Cardiac muscle cell (in vitro differentiated cells and primary cell): ENCODE data around the gene NOX3. TPM values are rescaled to one million over a fixed set of nuclear protein-coding genes. Genes with fewer than 3 reads are reported as not detected.

Experiments
- DNase-seq, 2 donors: peaks; one replicate each; pipeline versions ENCODE4 v3.0.0 to v3.0.0-alpha.2; 2010 to 2017; ENCODE audit warnings: low read depth in 1 of 2, low spot score in 1 of 2
- H3K27ac ChIP-seq: fragments of 200-600 bp; sonication (generic); 2 replicates; pipeline ENCODE4 v1.5.1; 2016
- H3K27me3 ChIP-seq: fragments of 200-600 bp; sonication (generic); 2 replicates; pipeline ENCODE4 v1.6.0; 2016; ENCODE audit warnings: control low read depth
- H3K36me3 ChIP-seq: fragments of 200-600 bp; sonication (generic); 2 replicates; pipeline ENCODE4 v1.5.1; 2016; ENCODE audit warnings: control low read depth
- H3K4me1 ChIP-seq: fragments of 200-600 bp; sonication (generic); 2 replicates; pipeline ENCODE4 v1.8.1; 2017; ENCODE audit warnings: low read depth, mild to moderate bottlenecking, mixed run types
- H3K4me3 ChIP-seq: fragments of 200-600 bp; sonication (generic); 2 replicates; pipeline ENCODE4 v1.5.1; 2016; ENCODE audit warnings: mild to moderate bottlenecking
- H3K9me3 ChIP-seq: fragments of 200-600 bp; sonication (generic); 2 replicates; pipeline ENCODE4 v1.5.1; 2017; ENCODE audit warnings: low read depth, mild to moderate bottlenecking, control low read depth
- polyA plus RNA-seq: library from polyadenylated mRNA; unstranded; fragments of >200 nt; fragmentation: Nextera tagmentation; extraction: Ambion mirVana; gene quantifications from 2 replicates; pipeline ENCODE4 v1.2.1, GENCODE V29; 2016
- total RNA-seq: library from RNA; depleted of rRNA; stranded (reverse); fragments of >200 nt; gene quantifications from 2 replicates; pipeline ENCODE4 v1.2.3, GENCODE V29; 2016
- TF ChIP-seq, protein P1 (sequence below): IDR thresholded peaks from 2 replicates; pipeline ENCODE4 v1.5.1; 2012; ENCODE audit warnings: low read depth, mild to moderate bottlenecking, low read length

NOX3 gene
- total and polyA plus RNA-seq, 2 experiments from 2014 or later, result not detected

DNA sequence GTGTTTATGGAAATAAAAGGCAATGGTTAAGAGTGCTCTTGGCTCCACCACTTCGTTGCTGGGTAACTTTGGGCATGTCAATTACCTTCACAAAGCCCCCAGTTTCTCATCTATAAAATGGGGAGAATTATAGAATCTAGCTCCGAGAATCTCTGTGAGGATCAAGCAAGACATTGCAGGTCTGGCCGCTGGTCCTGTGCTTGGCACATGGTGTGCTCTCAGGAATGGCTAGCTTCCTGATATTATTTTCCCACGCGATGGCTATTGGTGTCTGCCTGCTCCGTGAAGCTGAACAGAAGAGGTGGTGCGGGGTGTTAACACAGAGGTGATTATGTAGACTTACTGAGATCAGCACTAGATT is 57.0 kb downstream of the NOX3 start:
- H3K27ac ChIP-seq, result no peak overlapping the region
- H3K27me3 ChIP-seq, result no peaks in the 10 kb centered on the region
- TF ChIP-seq, protein P1, sequence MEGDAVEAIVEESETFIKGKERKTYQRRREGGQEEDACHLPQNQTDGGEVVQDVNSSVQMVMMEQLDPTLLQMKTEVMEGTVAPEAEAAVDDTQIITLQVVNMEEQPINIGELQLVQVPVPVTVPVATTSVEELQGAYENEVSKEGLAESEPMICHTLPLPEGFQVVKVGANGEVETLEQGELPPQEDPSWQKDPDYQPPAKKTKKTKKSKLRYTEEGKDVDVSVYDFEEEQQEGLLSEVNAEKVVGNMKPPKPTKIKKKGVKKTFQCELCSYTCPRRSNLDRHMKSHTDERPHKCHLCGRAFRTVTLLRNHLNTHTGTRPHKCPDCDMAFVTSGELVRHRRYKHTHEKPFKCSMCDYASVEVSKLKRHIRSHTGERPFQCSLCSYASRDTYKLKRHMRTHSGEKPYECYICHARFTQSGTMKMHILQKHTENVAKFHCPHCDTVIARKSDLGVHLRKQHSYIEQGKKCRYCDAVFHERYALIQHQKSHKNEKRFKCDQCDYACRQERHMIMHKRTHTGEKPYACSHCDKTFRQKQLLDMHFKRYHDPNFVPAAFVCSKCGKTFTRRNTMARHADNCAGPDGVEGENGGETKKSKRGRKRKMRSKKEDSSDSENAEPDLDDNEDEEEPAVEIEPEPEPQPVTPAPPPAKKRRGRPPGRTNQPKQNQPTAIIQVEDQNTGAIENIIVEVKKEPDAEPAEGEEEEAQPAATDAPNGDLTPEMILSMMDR, result no peak
- no peaks in the 10 kb centered on the region for H3K4me1 ChIP-seq
- H3K9me3 ChIP-seq, result no peaks in the 10 kb centered on the region
- no peaks in the 10 kb centered on the region for H3K36me3 ChIP-seq
- H3K4me3 ChIP-seq, result no peak overlapping the region
- DNase-seq, result no peak

DNA sequence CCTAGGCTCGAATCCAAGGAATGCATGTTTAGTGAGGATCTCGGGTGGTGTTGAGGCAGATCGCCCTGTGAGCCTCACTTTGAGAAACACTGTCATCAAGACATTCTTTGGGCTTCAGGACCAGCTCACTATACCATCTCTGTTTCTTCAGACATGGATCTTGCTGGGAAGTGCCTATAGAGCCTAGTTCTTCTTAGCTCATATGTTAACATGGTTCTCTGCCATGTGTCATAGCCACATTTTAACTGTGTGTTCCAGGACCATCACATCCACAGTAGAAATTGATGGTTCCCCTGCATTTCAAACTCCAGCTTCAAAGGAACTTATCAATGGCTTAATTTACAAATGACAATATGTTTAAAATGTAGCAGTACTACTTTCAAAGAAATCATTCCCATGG is 57.4 kb downstream of the NOX3 start:
- no peak for DNase-seq
- TF ChIP-seq, protein P1, result no peak
- Histone ChIP-seq H3K4me3 (no peak overlapping the region), H3K9me3 (no peaks in the 10 kb centered on the region), H3K27ac (no peak overlapping the region), H3K4me1 (no peaks in the 10 kb centered on the region), H3K36me3 (no peaks in the 10 kb centered on the region), H3K27me3 (no peaks in the 10 kb centered on the region)

DNA sequence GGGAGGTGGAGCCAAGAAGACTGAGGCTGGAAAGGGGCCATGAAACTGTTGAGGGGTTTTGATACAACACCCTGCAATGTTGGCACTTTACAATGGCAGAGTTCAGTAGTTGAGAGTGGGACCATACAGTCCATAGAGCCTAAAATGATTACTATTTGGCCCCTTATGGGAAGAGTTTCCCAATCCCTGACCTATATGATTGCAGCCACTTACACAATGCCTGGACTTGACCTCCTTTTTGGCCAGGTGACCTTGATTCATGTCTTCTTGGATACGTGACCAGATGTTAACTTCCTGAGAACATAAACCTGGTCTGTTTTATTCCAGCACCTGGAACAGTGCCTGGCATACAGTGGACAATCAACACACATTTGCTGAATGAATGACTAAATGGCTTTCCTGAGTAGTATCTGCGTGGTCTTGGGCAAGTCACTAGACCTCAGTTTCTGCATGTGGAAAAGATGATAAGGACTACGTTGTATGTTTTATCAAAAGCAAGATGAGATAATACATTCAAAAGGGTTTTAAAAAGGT is 58.4 kb downstream of the NOX3 start:
- TF ChIP-seq, protein P1, result no peak
- Histone ChIP-seq H3K4me1 (no peaks in the 10 kb centered on the region), H3K4me3 (no peak overlapping the region), H3K9me3 (no peaks in the 10 kb centered on the region), H3K27me3 (no peaks in the 10 kb centered on the region), H3K27ac (no peak overlapping the region), H3K36me3 (no peaks in the 10 kb centered on the region)
- DNase-seq, result no peak

DNA sequence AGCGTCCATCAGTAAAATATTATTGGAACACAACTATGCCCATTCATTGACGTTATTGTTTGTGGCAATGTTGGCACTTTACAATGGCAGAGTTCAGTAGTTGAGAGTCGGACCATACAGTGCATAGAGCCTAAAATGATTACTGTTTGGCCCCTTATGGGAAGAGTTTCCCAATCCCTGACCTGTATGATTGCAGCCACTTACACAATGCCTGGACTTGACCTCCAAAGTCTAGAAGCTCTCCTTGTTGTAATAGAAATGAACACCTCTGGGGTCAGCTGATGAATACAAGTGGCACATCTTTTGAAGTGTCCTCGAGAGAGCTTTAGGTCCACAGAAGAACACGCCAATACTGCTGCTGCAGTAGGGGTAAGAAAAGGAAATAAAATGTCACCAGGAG is 59.0 kb downstream of the NOX3 start:
- no peak overlapping the region for H3K4me3 ChIP-seq
- no peaks in the 10 kb centered on the region for H3K27me3 ChIP-seq
- no peak for DNase-seq
- H3K27ac ChIP-seq, result no peak overlapping the region
- no peaks in the 10 kb centered on the region for H3K9me3 ChIP-seq
- TF ChIP-seq, protein P1, result no peak
- H3K4me1 ChIP-seq, result no peaks in the 10 kb centered on the region
- no peaks in the 10 kb centered on the region for H3K36me3 ChIP-seq

DNA sequence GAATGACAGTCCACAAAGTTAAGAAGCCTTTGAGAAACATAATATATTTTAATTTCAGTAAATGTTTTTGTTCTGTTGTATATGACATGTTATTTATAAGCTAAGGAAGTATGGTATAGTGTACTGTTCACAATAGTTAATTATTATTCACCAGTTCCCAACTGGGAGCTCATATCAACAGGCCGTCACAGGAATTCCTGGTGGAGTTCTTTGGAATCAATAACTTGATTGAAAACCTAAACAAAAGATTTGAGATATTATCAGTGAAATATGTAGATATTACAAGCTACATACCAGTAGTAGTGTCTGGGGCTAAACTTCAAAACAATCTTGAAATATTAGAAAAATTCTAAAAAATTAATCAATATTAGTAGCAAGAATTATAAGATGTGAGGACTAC is 60.3 kb downstream of the NOX3 start:
- Histone ChIP-seq H3K36me3 (no peaks in the 10 kb centered on the region), H3K27ac (no peak overlapping the region), H3K9me3 (no peaks in the 10 kb centered on the region), H3K27me3 (no peaks in the 10 kb centered on the region), H3K4me1 (no peaks in the 10 kb centered on the region), H3K4me3 (no peak overlapping the region)
- DNase-seq, result no peak
- TF ChIP-seq, protein P1, result no peak

DNA sequence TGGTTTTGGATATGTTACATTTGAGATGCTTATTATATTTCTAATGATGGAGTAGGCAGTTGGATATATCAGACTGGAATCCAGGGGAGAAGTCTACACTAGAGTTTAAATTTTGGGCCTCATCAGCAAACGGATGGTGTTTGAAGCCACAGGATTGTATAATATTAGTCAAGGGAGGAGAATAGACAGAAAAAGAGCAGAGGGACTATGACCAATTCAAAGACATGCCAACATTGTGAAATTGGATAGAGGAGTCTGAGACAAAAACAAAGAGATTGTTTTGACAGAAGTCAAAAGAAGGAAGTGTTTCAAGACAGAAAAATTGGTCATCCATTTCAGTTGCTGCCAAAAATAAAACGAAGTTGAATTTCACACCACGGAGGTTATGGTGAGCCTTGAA is 66.5 kb downstream of the NOX3 start:
- Histone ChIP-seq H3K4me3 (no peak overlapping the region), H3K27ac (no peak overlapping the region), H3K27me3 (no peaks in the 10 kb centered on the region), H3K9me3 (no peaks in the 10 kb centered on the region), H3K4me1 (no peaks in the 10 kb centered on the region), H3K36me3 (no peaks in the 10 kb centered on the region)
- DNase-seq, result no peak
- TF ChIP-seq, protein P1, result no peak
